ENCODE measurements around the gene BTBD7.
"Not testable (repeated sequence)": the region's sequence is repeated elsewhere in the genome, so short reads cannot be mapped to it uniquely, and the experiment has no call there.

Gene BTBD7

GRCh38 chr14:93245764-93246420 is 86.9 kb downstream of the BTBD7 start:
- no peak for DNase-seq (ENCODE audit: low read depth)

GRCh38 chr14:93240678-93241000 is 92.2 kb downstream of the BTBD7 start:
- no peak for DNase-seq (ENCODE audit: low read depth)

GRCh38 chr14:93239869-93240677 is 92.8 kb downstream of the BTBD7 start:
- no peak for DNase-seq (ENCODE audit: low read depth)

GRCh38 chr14:93234798-93235197 is 98.0 kb downstream of the BTBD7 start:
- no peak for DNase-seq (ENCODE audit: low read depth)

- not testable (repeated sequence) for DNase-seq (ENCODE audit: low read depth)
These were observed 99.8 kb downstream of the BTBD7 start for GRCh38 chr14:93233078-93233477.

GRCh38 chr14:93232159-93232558 is 100.7 kb downstream of the BTBD7 start:
- DNase-seq (ENCODE audit: low read depth), result no peak

- DNase-seq (ENCODE audit: low read depth), result no peak
These were observed 101.5 kb downstream of the BTBD7 start for GRCh38 chr14:93231129-93231979.

- no peak for DNase-seq (ENCODE audit: low read depth)
These were observed 102.3 kb downstream of the BTBD7 start for GRCh38 chr14:93230539-93230938.

- DNase-seq (ENCODE audit: low read depth), result no peak
These were observed 104.3 kb downstream of the BTBD7 start for GRCh38 chr14:93228550-93228949.

GRCh38 chr14:93223565-93223964 is 109.3 kb downstream of the BTBD7 start:
- DNase-seq (ENCODE audit: low read depth), result no peak

- no peak for DNase-seq (ENCODE audit: low read depth)
These were observed 112.3 kb downstream of the BTBD7 start for GRCh38 chr14:93220509-93220908.

- no peak for DNase-seq (ENCODE audit: low read depth)
These were observed 113.6 kb downstream of the BTBD7 start for GRCh38 chr14:93219103-93219726.

- DNase-seq (ENCODE audit: low read depth), result no peak
These were observed 118.2 kb downstream of the BTBD7 start for GRCh38 chr14:93214598-93214997.

- DNase-seq (ENCODE audit: low read depth), result no peak
These were observed 120.4 kb downstream of the BTBD7 start for GRCh38 chr14:93212432-93212831.

GRCh38 chr14:93207468-93208308 is 125.1 kb downstream of the BTBD7 start:
- no peak for DNase-seq (ENCODE audit: low read depth)

GRCh38 chr14:93206793-93207467 is 125.9 kb downstream of the BTBD7 start, which contains the start of the genes GON7 and UBR7:
GON7 (minus strand) TSS chr14:93207065; CDS start chr14:93207037, 28 bp downstream.
UBR7 (plus strand) TSS chr14:93207256; CDS start chr14:93207292, 36 bp downstream.
- DNase-seq (ENCODE audit: low read depth), result peak; percentile 82

- DNase-seq (ENCODE audit: low read depth), result no peak
These were observed 131.6 kb downstream of the BTBD7 start for GRCh38 chr14:93201155-93201704.

GRCh38 chr14:93200553-93200952 is 132.3 kb downstream of the BTBD7 start:
- DNase-seq (ENCODE audit: low read depth), result no peak

- no peak for DNase-seq (ENCODE audit: low read depth)
These were observed 133.8 kb downstream of the BTBD7 start for GRCh38 chr14:93199031-93199430.

- no peak for DNase-seq (ENCODE audit: low read depth)
These were observed 137.4 kb downstream of the BTBD7 start for GRCh38 chr14:93195316-93195999.
